GM12891 (cell line): ENCODE data around the gene PCBP2.

Experiments
- PAX5 ChIP-seq: IDR thresholded peaks from 2 replicates; pipeline ENCODE4 v1.6.1; 2011; ENCODE audit warnings: low read length, moderate library complexity, mild to moderate bottlenecking; ENCODE audit not compliant: insufficient read depth, severe bottlenecking
- POLR2A ChIP-seq: IDR thresholded peaks from 2 replicates; pipeline ENCODE4 v1.6.1; 2011; ENCODE audit warnings: low read depth, low read length, control low read depth
- POLR2AphosphoS5 ChIP-seq: IDR thresholded peaks from 2 replicates; pipeline ENCODE4 v1.6.1; 2011; ENCODE audit warnings: low read depth, low read length, control low read depth

- TF ChIP-seq POLR2A: no peak
- no peak for TF ChIP-seq PAX5
- TF ChIP-seq POLR2AphosphoS5: no peak
Measured at GRCh38 chr12:53459097-53459496, 7.2 kb downstream of the PCBP2 start.
